Subcutaneous preadipocyte (primary cell): ENCODE measurements around the gene ERVMER34-1. TPM values are rescaled to one million over a fixed set of nuclear protein-coding genes. Genes with fewer than 3 reads are reported as not detected.
A peak's percentile ranks its signal among the peaks of the same experiment; 100 is the strongest.

Source experiments
- small RNA-seq: library from RNA; depleted of rRNA; stranded (forward); fragments of <200 nt; gene quantifications from one replicate; pipeline ENCODE3, GENCODE V24; 2012
- total RNA-seq: library from RNA; depleted of rRNA; stranded (reverse); fragments of >200 nt; gene quantifications from 2 replicates; pipeline ENCODE4 v1.2.3, GENCODE V29; 2012

Gene ERVMER34-1, protein sequence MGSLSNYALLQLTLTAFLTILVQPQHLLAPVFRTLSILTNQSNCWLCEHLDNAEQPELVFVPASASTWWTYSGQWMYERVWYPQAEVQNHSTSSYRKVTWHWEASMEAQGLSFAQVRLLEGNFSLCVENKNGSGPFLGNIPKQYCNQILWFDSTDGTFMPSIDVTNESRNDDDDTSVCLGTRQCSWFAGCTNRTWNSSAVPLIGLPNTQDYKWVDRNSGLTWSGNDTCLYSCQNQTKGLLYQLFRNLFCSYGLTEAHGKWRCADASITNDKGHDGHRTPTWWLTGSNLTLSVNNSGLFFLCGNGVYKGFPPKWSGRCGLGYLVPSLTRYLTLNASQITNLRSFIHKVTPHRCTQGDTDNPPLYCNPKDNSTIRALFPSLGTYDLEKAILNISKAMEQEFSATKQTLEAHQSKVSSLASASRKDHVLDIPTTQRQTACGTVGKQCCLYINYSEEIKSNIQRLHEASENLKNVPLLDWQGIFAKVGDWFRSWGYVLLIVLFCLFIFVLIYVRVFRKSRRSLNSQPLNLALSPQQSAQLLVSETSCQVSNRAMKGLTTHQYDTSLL
- 0.20 and 0.73 TPM in 2 replicates for total RNA-seq

DNA sequence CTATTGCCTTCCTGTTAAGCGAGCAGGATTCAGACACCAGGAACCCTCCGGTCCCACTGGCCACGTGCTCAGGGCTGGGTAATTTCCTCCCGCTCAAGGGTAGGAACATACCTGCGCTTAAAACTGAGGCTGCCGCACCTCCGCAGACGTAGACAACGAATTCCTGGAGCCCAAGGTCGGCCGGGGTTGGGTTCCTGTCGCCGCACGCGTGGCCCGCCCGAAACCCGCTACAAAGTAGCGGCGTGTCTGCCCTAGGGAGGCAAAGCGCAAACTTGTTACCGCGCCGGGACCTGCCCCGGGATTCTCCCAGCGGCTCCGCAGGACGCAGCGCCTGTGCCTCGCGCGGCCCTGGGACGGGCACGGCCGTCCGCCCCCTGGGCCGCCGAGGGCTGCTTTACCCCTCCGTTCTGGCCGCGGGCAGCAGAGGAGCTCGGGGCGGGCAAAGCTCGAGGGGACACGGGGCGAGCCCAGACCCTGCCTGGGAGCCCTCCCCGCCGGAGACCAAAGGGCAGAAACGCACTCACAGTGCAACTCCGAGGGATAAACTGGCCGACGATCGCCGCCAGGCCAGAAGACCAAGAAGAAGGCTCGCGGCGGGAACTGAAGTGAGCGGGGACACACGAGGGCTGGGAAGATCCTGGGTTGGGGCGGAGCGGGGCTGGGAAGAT lies at the start of gene ERVMER34-1:
Gene ERVMER34-1, minus strand, starts transcription at position 607 of the 668 bp plus-strand sequence. CDS start 5,905 bp downstream, outside the sequence.

Small RNA genes within 50 kb of the gene (small RNA-seq; reads per million reads assigned to genes)
- 13.0 reads per million, percentile 96 among the genes with 10 or more reads in this experiment for gene MIR4449
- not detected for gene RF00019
- not detected for gene RF00568
- 194 reads per million, percentile 99 among the genes with 10 or more reads in this experiment for gene SNORA26

Other genes starting within 250 kb of the ERVMER34-1 start
- 10.3 and 13.7 TPM in 2 replicates for gene USP46, start 92.1 kb downstream of the ERVMER34-1 start, total RNA-seq
- gene RASL11B, start 110.9 kb upstream of the ERVMER34-1 start, total RNA-seq = 0.39 and 1.8 TPM in 2 replicates